Measurements from ENCODE around the gene PGF.

DNA sequence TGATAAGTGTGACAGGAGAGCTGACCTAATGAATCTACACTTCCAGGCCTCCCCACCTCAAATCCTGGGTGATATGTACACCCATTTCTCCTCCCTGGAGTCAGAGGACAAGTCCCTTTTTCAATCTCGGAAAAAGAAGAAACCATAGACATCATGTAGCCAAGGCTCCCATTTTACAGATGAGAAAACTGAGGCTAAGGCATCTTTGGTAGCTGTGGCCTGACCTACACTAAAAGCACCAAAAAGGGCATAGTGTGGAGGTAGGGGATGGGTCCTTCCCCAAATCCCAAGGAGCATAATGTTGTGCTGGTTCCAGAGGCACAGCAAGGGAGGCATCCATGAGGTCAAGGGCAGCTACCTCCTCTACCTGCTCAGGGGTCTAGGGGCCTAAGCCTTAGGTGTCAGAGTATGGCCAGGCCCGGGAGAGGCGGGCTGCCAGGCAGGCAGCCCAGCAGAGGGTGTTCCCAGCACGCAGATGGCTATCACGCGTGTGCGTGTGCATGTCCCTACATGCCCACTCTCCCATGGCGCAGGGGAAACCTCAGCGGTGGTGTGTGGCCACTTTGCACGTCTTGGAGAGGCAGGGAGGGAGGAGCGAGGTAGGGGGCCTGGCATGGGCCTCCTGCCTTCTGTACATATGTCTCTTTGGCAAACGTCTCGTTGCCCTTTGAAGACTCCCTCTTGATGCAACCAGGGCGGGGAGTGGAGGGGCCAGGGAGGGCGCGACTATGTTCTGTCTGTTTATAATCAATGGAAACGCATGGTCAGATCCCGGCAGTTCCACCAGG is 2.5 kb downstream of the PGF start:
- TF ChIP-seq, protein P1, sequence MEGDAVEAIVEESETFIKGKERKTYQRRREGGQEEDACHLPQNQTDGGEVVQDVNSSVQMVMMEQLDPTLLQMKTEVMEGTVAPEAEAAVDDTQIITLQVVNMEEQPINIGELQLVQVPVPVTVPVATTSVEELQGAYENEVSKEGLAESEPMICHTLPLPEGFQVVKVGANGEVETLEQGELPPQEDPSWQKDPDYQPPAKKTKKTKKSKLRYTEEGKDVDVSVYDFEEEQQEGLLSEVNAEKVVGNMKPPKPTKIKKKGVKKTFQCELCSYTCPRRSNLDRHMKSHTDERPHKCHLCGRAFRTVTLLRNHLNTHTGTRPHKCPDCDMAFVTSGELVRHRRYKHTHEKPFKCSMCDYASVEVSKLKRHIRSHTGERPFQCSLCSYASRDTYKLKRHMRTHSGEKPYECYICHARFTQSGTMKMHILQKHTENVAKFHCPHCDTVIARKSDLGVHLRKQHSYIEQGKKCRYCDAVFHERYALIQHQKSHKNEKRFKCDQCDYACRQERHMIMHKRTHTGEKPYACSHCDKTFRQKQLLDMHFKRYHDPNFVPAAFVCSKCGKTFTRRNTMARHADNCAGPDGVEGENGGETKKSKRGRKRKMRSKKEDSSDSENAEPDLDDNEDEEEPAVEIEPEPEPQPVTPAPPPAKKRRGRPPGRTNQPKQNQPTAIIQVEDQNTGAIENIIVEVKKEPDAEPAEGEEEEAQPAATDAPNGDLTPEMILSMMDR (IDR thresholded peaks at IDR 0.05; ENCODE audit: poor library complexity), result no peak
- TF ChIP-seq EZH2 (IDR thresholded peaks at IDR 0.05; ENCODE audit: borderline replicate concordance), result no peak

Measured in hepatocyte (in vitro differentiated cells).